Measurements from ENCODE around the gene BCR.

Gene BCR

DNA sequence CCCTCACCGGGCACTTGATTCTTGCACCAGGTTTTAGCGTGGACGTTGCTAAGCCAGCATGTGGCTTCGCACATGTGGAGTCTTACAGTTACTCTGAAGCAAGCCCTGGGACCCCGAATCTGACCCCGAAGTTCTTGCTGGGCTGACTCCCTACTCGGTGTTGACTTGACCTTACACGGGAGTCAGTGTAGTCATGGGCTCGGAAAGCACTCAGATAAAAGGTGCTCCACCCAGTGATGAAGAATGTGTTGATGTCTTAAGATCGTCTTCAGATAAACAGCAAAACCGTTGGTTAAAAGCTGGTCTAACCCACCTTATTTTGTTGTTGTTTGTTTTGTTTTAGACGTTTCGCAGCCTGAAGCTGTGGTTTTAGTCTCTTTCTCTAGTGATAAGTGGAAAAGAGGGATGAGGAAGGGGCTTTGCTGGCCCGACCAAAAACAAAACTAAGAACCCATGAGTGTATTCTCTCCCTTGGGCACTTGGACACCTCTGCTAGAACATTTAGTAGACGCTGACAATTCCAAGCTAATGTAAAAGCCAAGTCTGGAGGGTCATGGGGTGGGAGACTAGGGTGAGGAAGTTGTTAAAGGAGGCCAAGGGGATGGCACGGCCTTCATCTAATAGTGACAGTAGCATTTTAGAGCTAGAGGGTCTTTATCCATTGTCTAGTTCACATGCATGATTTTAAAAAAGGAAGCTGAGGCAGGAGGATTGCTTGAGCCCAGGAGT is 69.9 kb downstream of the BCR start:
- DNase-seq: no peak

DNA sequence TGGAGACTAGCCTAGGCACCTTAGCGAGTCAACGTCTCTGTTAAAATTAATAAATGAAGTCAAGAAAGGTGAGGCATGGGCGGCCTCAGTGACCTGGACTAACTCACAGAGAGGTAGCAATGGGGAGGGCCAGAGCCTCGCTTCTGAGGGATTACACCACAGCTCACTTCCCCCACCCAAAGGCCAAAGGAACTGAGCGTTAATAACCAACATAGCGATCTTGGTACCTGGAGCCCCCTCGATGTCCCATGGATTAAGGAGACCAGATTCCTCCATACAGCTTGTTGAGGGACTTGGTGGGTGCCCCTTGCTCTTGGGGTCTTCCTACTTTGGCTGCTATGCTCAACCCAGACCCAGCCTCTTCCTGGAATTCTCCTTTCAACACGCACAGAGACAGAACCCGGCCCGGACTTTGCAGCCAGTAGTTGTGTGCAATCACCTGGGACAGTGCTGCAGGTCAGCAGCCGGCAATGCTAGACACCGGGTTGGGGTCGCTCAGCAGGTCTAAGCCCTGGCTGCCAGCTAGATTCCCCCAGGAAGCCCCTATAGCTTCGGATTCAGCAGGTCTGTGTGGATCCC is 70.6 kb downstream of the BCR start:
- no peak for DNase-seq

GRCh38 chr22:23251445-23252093 is 71.3 kb downstream of the BCR start:
- no peak for DNase-seq

DNA sequence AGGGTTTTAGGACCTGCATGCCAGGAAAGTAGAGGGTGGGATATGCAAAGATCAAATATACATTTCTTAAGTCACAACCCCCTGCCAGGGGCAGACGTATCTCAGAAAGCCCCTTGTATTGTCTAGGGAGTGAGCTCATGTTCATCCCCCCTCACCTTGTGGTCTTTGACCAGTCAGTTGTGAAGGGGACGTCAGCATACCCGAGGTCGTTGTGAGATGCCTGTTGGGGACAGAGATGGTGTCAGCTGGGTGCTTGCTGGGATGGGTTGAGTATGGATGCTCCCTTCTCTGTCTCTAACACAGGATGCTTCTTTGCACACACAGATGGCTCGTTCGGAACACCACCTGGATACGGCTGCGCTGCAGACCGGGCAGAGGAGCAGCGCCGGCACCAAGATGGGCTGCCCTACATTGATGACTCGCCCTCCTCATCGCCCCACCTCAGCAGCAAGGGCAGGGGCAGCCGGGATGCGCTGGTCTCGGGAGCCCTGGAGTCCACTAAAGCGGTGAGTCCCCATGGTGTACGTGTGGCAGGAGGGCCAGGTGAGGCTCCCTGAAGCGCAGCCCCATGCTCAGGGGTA is 73.3 kb downstream of the BCR start:
- DNase-seq: no peak

GRCh38 chr22:23255506-23256170 is 75.3 kb downstream of the BCR start:
- no peak for DNase-seq

GRCh38 chr22:23256171-23256932 is 76.0 kb downstream of the BCR start:
- DNase-seq: no peak

GRCh38 chr22:23256986-23257888 is 76.9 kb downstream of the BCR start:
- DNase-seq: no peak

DNA sequence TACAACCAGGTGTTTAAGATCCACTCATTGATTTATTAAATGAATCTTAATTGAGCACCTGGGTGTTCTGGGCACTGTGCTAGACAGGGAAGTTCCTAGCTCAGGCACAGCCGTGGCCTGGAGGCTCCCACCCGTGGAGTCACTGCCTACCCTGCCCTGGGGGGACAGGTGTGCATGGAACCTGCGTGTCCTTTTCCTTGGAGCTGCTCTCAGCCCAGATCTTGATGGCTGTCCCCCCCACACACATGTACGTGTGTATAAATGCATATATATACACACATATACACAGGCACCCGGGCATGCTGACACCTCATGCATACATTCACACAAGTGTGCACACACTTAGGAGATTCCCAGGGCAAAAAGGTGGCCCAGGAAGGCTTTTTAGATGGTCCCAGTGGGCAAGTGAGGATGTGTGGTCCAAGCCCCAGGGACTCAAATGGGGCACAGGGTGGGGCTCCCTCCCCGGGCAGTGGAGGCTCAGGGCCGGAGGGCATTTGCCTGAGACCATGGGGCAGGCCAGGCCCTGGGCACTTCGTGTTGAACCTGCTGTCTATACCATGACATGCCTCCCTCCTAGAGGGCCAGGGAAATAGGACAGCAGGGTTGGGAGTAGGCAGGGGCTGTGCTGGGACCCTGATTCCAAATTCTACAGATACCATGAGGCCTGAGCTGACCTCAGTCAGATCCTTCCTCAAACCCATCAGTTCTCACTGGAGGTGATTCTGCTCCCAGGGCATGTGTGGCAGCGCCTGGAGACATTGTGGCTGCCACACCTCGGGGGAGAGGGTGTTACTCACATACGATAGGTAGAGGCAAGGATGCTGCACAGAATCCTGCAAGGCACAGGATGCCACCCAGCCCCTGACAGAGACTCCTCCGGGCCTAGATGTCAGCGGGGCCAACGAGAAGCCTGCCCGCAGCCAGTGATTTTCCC is 77.8 kb downstream of the BCR start:
- DNase-seq: no peak

DNA sequence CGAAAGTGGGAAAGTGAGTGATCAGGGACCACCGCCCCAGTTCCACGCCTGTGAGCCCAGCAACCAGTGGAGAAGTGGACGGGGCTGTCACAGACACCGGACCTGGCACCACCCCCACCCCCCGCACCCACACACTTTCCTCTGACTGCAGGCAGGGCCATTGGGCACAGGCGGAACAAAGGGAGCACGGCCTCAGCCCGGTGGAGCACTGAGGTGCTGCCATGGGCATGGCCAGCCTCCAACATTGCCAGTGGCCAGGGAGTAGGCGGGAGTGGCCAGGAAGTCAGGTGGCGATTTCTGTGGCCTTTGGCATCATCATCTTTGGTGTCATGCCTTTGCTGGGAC is 78.5 kb downstream of the BCR start:
- DNase-seq: no peak

- no peak for DNase-seq
Observed at GRCh38 chr22:23259916-23260644, 79.8 kb downstream of the BCR start.

DNA sequence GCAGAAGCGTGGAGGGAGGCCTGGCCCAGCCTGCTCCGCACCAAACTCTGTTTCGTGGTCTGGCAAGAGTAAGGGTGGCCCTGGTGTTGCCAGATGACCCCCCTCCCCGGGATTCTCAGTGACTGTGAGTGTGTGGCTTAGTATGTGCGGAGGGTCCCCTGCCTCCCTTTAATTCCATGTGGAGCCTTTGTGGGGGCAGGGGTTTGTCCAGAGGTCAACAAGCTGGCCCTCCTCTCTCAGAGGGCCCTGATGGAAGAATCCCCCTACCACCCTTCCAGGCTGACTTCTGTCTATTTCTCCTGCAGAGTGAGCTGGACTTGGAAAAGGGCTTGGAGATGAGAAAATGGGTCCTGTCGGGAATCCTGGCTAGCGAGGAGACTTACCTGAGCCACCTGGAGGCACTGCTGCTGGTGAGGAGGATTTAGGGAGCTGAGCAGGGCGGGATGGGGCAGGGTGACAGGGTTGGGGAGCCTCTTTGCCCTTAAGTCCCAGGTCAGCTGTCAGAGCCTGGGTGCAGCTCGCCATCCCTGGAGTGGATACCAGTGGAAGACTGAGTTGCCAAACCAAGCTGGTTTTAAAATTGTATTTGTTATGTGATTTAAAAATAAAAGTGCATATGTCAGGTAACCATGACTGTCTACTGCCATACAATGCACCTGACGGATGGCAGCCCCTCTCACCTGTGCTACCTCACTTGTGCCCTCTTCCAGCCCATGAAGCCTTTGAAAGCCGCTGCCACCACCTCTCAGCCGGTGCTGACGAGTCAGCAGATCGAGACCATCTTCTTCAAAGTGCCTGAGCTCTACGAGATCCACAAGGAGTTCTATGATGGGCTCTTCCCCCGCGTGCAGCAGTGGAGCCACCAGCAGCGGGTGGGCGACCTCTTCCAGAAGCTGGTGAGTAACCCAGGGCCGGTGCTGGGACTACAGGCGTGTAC is 80.6 kb downstream of the BCR start:
- no peak for DNase-seq

DNA sequence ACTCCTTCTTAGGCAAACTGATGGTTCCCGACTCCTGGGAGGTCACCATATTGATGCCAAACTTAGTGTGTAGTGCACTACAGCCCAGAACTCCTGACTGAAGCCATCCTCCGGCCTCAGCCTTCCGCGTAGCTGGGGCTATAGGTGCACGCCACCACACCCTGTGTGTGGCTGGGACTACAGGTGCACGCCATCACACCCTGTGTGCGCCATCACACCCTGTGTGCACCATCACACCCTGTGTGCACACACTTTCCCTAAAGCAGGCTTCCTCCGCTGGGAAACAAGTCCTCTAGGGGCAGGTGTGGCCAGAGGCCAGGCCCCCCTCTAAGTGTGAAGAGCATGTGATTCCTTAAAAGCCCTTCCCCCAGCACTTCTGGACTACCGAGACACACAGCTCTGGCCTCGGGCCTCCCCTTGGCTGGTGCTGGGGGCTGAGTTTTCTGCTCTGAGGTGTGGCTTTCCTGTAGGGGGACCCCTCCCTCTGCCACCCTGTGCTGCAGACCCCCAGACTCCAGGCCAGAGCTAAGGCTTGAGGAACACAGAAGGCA is 81.7 kb downstream of the BCR start:
- no peak for DNase-seq

- no peak for DNase-seq
Observed at GRCh38 chr22:23262518-23263332, 82.4 kb downstream of the BCR start.

DNA sequence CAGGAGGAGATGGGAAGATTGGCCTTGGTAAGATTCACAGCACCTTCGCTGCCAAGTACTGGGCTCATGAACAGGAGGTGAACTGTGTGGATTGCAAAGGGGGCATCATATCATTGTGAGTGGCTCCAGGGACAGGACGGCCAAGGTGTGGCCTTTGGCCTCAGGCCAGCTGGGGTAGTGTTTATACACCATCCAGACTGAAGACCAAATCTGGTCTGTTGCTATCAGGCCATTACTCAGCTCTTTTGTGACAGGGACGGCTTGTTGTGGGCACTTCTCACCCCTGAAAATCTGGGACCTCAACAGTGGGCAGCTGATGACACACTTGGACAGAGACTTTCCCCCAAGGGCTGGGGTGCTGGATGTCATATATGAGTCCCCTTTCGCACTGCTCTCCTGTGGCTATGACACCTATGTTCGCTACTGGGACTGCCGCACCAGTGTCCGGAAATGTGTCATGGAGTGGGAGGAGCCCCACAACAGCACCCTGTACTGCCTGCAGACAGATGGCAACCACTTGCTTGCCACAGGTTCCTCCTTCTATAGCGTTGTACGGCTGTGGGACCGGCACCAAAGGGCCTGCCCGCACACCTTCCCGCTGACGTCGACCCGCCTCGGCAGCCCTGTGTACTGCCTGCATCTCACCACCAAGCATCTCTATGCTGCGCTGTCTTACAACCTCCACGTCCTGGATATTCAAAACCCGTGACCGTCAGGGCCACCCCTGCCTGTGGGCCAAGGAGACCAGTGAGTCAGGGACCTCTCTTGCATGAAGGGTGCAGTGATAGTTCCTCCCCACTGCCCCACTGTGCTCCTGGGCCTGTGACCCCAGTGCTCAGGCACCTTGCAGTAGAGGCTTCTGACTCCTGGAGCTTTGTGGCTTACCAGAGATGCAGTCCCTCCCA is 83.6 kb downstream of the BCR start:
- DNase-seq: no peak

- no peak for DNase-seq
Observed at GRCh38 chr22:23264610-23265367, 84.5 kb downstream of the BCR start.

DNA sequence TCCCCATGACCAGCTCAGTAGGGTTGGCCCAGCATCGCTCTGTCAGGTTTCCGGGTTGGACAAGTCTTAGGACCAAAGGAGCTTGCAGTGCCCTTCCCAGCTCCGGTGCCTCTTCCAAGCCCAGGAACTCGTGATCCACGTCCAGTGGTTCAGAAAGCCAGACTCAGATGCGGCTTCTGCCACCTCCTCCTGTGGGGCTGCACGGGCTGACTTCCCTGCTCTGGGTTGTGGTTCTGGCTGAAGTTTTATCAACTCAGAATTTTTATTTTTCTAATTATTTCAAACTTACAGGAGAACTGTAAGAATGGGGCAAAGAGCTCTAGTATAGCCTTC is 85.0 kb downstream of the BCR start:
- DNase-seq: no peak

Measured in 8988T (cell line).